CD14-positive monocyte (primary cell): ENCODE results near the gene RANGRF. TPM values are rescaled to one million over a fixed set of nuclear protein-coding genes. Genes with fewer than 3 reads are reported as not detected.

Experiments used
- DNase-seq, 3 donors: peaks; one replicate each; pipeline ENCODE4 v3.0.0-alpha.2; 2011 to 2022
- H2AFZ ChIP-seq: 2 replicates; pipeline ENCODE4 v1.6.0; 2012; ENCODE audit warnings: mild to moderate bottlenecking, low read depth, low read length, inconsistent platforms; ENCODE audit not compliant: insufficient read depth, poor library complexity, severe bottlenecking
- H3K27ac ChIP-seq, 2 donors: 1 replicate in 1 of 2; 2 replicates in 1 of 2; pipeline ENCODE4 v1.5.1; 2012 to 2013; ENCODE audit warnings: low read length in 2 of 2, control low read depth in 1 of 2, inconsistent platforms in 1 of 2, low read depth in 1 of 2, mild to moderate bottlenecking in 1 of 2
- H3K27me3 ChIP-seq, 2 donors: one replicate each; pipeline versions ENCODE4 v1.6.0 to v1.6.1; 2011 to 2013; ENCODE audit warnings: low read length in 2 of 2; ENCODE audit not compliant: control insufficient read depth in 2 of 2, insufficient read depth in 2 of 2
- H3K36me3 ChIP-seq, 2 donors: replicated peaks in 1 of 2; 1 replicate in 1 of 2; 2 replicates in 1 of 2; pipeline versions ENCODE4 v1.5.1 to v1.6.1; 2012 to 2013; ENCODE audit warnings: low read length in 2 of 2, control low read depth in 1 of 2, inconsistent platforms in 1 of 2, mild to moderate bottlenecking in 1 of 2; ENCODE audit not compliant: insufficient read depth in 2 of 2, control insufficient read depth in 1 of 2
- H3K4me1 ChIP-seq, 2 donors: 1 replicate in 1 of 2; 2 replicates in 1 of 2; pipeline versions ENCODE4 v1.5.1 to v1.6.1; 2012 to 2013; ENCODE audit warnings: low read length in 2 of 2, control low read depth in 1 of 2, inconsistent platforms in 1 of 2, mild to moderate bottlenecking in 1 of 2, moderate library complexity in 1 of 2; ENCODE audit not compliant: insufficient read depth in 2 of 2, control insufficient read depth in 1 of 2
- H3K4me2 ChIP-seq: replicated peaks from 2 replicates; pipeline ENCODE3; 2012; ENCODE audit warnings: low read length, moderate library complexity, mild to moderate bottlenecking; ENCODE audit not compliant: poor library complexity, severe bottlenecking; ENCODE audit errors: extremely low read depth
- H3K4me3 ChIP-seq, 3 experiments: fragments of 200-600 bp in 1 of 3; sonication (generic) in 1 of 3; replicated peaks in 1 of 3; 1 replicate in 2 of 3; 2 replicates in 1 of 3; pipeline ENCODE4 v1.5.1; 2011 to 2013; ENCODE audit warnings: low read length in 3 of 3, mild to moderate bottlenecking in 3 of 3, control low read depth in 2 of 3, low read depth in 2 of 3, inconsistent platforms in 1 of 3, moderate library complexity in 1 of 3
- H3K79me2 ChIP-seq: 2 replicates; pipeline ENCODE4 v1.6.0; 2012; ENCODE audit warnings: mild to moderate bottlenecking, control low read depth, inconsistent platforms, low read length, moderate library complexity; ENCODE audit not compliant: insufficient read depth
- H3K9ac ChIP-seq: 2 replicates; pipeline ENCODE4 v1.6.0; 2017; ENCODE audit warnings: low read length, mild to moderate bottlenecking; ENCODE audit not compliant: insufficient read depth, poor library complexity, severe bottlenecking
- H3K9me3 ChIP-seq, 2 donors: replicated peaks in 1 of 2; 1 replicate in 1 of 2; 2 replicates in 1 of 2; pipeline versions ENCODE4 v1.5.1 to v1.6.1; 2012 to 2013; ENCODE audit warnings: low read length in 2 of 2, control low read depth in 1 of 2; ENCODE audit not compliant: control insufficient read depth in 1 of 2, insufficient read depth in 1 of 2
- H4K20me1 ChIP-seq: 2 replicates; pipeline ENCODE4 v1.6.0; 2012; ENCODE audit warnings: mild to moderate bottlenecking, low read length, control low read depth, moderate library complexity; ENCODE audit not compliant: insufficient read depth
- H3K27ac Mint-ChIP-seq, 7 donors: one replicate each; pipeline ENCODE4 v1.8.0; 2020; ENCODE audit warnings: mild to moderate bottlenecking in 7 of 7, mixed read lengths in 7 of 7, moderate library complexity in 6 of 7, inconsistent platforms in 2 of 7
- H3K27me3 Mint-ChIP-seq, 3 donors: one replicate each; pipeline ENCODE4 v1.8.0; 2021 to 2022; ENCODE audit warnings: low read depth in 3 of 3, mild to moderate bottlenecking in 3 of 3, mixed read lengths in 3 of 3, moderate library complexity in 3 of 3, inconsistent platforms in 1 of 3
- H3K36me3 Mint-ChIP-seq, 2 donors: one replicate each; pipeline ENCODE4 v1.8.0; 2020; ENCODE audit warnings: mixed read lengths in 2 of 2, inconsistent platforms in 1 of 2, mild to moderate bottlenecking in 1 of 2
- H3K4me1 Mint-ChIP-seq: one replicate; pipeline ENCODE4 v1.8.0; 2020; ENCODE audit warnings: mild to moderate bottlenecking, mixed read lengths
- H3K4me3 Mint-ChIP-seq, 2 donors: one replicate each; pipeline ENCODE4 v1.8.0; 2020; ENCODE audit warnings: mild to moderate bottlenecking in 2 of 2, mixed read lengths in 2 of 2, moderate library complexity in 1 of 2
- H3K9me3 Mint-ChIP-seq, 7 donors: one replicate each; pipeline ENCODE4 v1.8.0; 2020 to 2022; ENCODE audit warnings: mixed read lengths in 7 of 7, mild to moderate bottlenecking in 6 of 7, moderate library complexity in 6 of 7, inconsistent platforms in 2 of 7
- WGBS: methylation state at CpG from one replicate; pipeline ENCODE4 v1.1.5; 2013; ENCODE audit warnings: missing lambda C conversion rate; ENCODE audit not compliant: insufficient coverage; 5-methylcytosine and 5-hydroxymethylcytosine counted together
- intact Hi-C, 2 donors: fragments of 100-400 bp; cut with micrococcal nuclease; formaldehyde crosslinking; loops; one replicate each; pipeline versions ENCODE4 v1.15.0 to v1.15.1; 2023
- polyA plus RNA-seq, 3 donors: library from polyadenylated mRNA; depleted of rRNA in 1 of 3; unstranded in 2 of 3; stranded (reverse) in 1 of 3; fragments of 300-500 nt in 2 of 3; fragments of >200 nt in 1 of 3; fragmentation: Illumina TruSeq in 2 of 3; gene quantifications; 1 replicate in 2 of 3; 2 replicates in 1 of 3; pipeline ENCODE4 v1.2.3, GENCODE V29; 2012 to 2021
- TF ChIP-seq, protein P1 (sequence below): fragments of 200-600 bp; IDR thresholded peaks from one replicate; pipeline ENCODE4 v1.8.0; 2022; ENCODE audit warnings: antibody characterized with exemption, mild to moderate bottlenecking

Gene RANGRF
- polyA plus RNA-seq, 3 donors, result 27.3 to 34.3 (median 31.7) TPM

DNA sequence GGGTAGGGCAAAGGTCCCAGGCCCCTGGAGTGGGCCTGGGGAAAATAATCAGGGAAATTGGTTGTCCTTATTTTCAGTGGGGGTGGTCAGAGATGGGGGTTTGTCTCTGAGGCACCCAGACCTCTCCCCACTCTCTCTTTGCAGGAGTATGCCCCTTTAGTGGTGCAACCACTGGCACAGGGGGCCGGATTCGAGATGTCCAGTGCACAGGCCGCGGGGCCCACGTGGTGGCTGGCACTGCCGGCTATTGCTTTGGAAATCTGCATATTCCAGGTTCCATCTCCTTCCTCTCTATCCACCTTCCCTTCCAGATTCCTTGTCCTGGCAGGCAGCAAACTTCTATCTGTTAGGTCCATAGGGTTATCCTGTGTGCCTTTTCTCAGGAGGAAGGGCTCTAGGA, 31.8 kb upstream of the RANGRF start:
- 93% methylated on average over 2 of the region's 6 CpGs for WGBS
- TF ChIP-seq, protein P1, sequence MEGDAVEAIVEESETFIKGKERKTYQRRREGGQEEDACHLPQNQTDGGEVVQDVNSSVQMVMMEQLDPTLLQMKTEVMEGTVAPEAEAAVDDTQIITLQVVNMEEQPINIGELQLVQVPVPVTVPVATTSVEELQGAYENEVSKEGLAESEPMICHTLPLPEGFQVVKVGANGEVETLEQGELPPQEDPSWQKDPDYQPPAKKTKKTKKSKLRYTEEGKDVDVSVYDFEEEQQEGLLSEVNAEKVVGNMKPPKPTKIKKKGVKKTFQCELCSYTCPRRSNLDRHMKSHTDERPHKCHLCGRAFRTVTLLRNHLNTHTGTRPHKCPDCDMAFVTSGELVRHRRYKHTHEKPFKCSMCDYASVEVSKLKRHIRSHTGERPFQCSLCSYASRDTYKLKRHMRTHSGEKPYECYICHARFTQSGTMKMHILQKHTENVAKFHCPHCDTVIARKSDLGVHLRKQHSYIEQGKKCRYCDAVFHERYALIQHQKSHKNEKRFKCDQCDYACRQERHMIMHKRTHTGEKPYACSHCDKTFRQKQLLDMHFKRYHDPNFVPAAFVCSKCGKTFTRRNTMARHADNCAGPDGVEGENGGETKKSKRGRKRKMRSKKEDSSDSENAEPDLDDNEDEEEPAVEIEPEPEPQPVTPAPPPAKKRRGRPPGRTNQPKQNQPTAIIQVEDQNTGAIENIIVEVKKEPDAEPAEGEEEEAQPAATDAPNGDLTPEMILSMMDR, result no peak
- intact Hi-C loops, result no loop called here
- Histone ChIP-seq H4K20me1 (no peaks in the 10 kb centered on the region), H3K4me2 (no peak overlapping the region), H3K27me3 (no peaks in the 10 kb centered on the region), H2AFZ (no peak overlapping the region), H3K9ac (no peak overlapping the region), H3K9me3 (no peaks in the 10 kb centered on the region), H3K27ac (no peak overlapping the region), H3K4me1 (no peaks in the 10 kb centered on the region), H3K79me2 (peaks cover 4% of the 10 kb centered on the region), H3K4me3 (no peak overlapping the region), H3K36me3 (peaks cover 24 to 50% of the 10 kb centered on the region in 2 donors)
- Mint-ChIP-seq H3K4me3 (no peak overlapping the region), H3K27me3 (peaks cover 0 to 2% (median 0%) of the 10 kb centered on the region in 3 donors), H3K4me1 (no peaks in the 10 kb centered on the region), H3K36me3 (peaks cover 36 to 53% of the 10 kb centered on the region in 2 donors), H3K27ac (no peak overlapping the region), H3K9me3 (no peaks in the 10 kb centered on the region)
- DNase-seq, result no peak

DNA sequence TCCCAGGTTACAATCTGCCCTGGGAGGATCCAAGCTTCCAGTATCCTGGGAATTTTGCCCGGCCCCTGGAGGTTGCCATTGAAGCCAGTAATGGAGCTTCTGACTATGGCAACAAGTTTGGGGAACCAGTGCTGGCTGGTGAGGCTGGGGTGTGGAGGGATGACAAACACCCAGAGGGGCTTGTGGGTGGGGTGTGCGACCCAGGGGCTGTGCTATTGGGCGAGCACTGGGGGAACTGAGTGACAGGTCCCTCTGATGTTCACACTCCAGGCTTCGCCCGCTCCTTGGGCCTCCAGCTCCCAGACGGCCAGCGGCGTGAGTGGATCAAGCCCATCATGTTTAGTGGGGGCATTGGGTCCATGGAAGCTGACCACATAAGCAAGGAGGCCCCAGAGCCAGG, 30.7 kb upstream of the RANGRF start:
- 97% methylated on average over 7 of the region's 8 CpGs for WGBS
- H3K4me1 ChIP-seq, result no peaks in the 10 kb centered on the region
- no peaks in the 10 kb centered on the region for H3K27me3 ChIP-seq
- peaks cover 38 to 56% of the 10 kb centered on the region in 2 donors for H3K36me3 Mint-ChIP-seq
- H3K27me3 Mint-ChIP-seq, result peaks cover 0 to 2% (median 0%) of the 10 kb centered on the region in 3 donors
- peaks cover 26 to 62% of the 10 kb centered on the region in 2 donors for H3K36me3 ChIP-seq
- H3K9me3 Mint-ChIP-seq, result no peaks in the 10 kb centered on the region
- H3K27ac ChIP-seq, result no peak overlapping the region
- H4K20me1 ChIP-seq, result no peaks in the 10 kb centered on the region
- H3K4me1 Mint-ChIP-seq, result no peaks in the 10 kb centered on the region
- intact Hi-C loops, result no loop called here
- H3K9ac ChIP-seq, result no peak overlapping the region
- no peak overlapping the region for H3K4me2 ChIP-seq
- no peak overlapping the region for H3K27ac Mint-ChIP-seq
- TF ChIP-seq, protein P1, result no peak
- no peak overlapping the region for H3K4me3 Mint-ChIP-seq
- no peak overlapping the region for H2AFZ ChIP-seq
- DNase-seq, result no peak
- peaks cover under 1% of the 10 kb centered on the region for H3K79me2 ChIP-seq
- no peak overlapping the region for H3K4me3 ChIP-seq
- no peaks in the 10 kb centered on the region for H3K9me3 ChIP-seq
